ENCODE measurements around the gene CREB5.

CREB5 gene

GRCh38 chr7:28684650-28685241 is 272.4 kb downstream of the CREB5 start:
- H3K36me3 ChIP-seq = no peaks in the 10 kb centered on the region
- no peak for TF ChIP-seq CTCF (IDR thresholded peaks at IDR 0.05; ENCODE audit: low read depth, low read length)
- no peak overlapping the region for H3K27ac ChIP-seq
- H3K27me3 ChIP-seq (ENCODE audit: insufficient read depth, low read depth, severe bottlenecking) = peaks cover 75% of the 10 kb centered on the region
- H3K9me3 ChIP-seq (ENCODE audit: severe bottlenecking) = no peaks in the 10 kb centered on the region
- H3K4me3 ChIP-seq (ENCODE audit: low read depth, low read length) = no peak overlapping the region
- DNase-seq = no peak

- no peak for TF ChIP-seq CTCF (IDR thresholded peaks at IDR 0.05; ENCODE audit: low read depth, low read length)
- Histone ChIP-seq H3K27ac (no peak overlapping the region), H3K27me3 (ENCODE audit: insufficient read depth, low read depth, severe bottlenecking) (peaks cover 75% of the 10 kb centered on the region), H3K4me3 (ENCODE audit: low read depth, low read length) (no peak overlapping the region), H3K9me3 (ENCODE audit: severe bottlenecking) (no peaks in the 10 kb centered on the region), H3K36me3 (no peaks in the 10 kb centered on the region)
- no peak for DNase-seq
Observed at GRCh38 chr7:28685242-28685643, 272.9 kb downstream of the CREB5 start.

- H3K27ac ChIP-seq = no peak overlapping the region
- peaks cover 75% of the 10 kb centered on the region for H3K27me3 ChIP-seq (ENCODE audit: insufficient read depth, low read depth, severe bottlenecking)
- no peak for TF ChIP-seq CTCF (IDR thresholded peaks at IDR 0.05; ENCODE audit: low read depth, low read length)
- DNase-seq = no peak
- no peaks in the 10 kb centered on the region for H3K9me3 ChIP-seq (ENCODE audit: severe bottlenecking)
- H3K36me3 ChIP-seq = no peaks in the 10 kb centered on the region
- no peak overlapping the region for H3K4me3 ChIP-seq (ENCODE audit: low read depth, low read length)
Observed at GRCh38 chr7:28685644-28686417, 273.5 kb downstream of the CREB5 start.

DNA sequence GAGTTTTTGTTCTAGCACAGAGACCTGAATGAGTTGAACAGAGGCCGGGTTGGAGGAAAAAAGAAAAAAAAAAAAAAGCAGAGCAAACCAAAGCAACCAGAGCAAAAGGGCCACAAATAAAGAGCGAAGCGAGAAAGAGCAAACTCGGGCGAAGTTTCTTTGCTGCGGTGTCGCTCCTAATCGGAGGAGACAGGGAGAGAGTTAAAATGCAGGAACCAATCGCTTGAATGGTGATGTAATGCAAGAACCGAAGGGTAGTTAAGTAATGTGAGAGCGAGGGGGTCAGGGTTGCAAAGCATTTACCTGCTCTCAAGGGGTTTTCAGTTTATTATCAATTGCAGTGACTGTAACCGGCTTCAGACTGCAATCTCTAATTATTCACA is 274.1 kb downstream of the CREB5 start:
- H3K4me3 ChIP-seq (ENCODE audit: low read depth, low read length) = no peak overlapping the region
- TF ChIP-seq CTCF (IDR thresholded peaks at IDR 0.05; ENCODE audit: low read depth, low read length) = no peak
- DNase-seq = no peak

DNA sequence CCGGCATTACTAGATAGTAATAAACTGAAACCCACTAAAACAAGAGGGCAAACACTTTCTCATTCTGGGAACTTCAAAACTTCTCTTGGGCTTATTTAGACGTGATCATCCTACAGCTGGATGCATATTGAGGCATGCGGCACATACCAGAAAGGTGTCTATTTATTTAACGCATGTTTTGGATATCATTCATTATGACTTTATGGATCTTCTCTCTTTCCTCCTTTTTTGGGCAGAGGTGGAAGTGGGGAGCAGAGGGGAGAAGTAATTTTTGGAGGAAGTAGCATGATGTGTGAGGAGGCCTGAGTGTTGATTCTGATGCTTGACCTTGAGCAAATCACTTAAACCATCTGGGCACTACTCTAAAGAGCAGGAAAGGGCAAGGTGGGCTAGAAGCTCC is 275.2 kb downstream of the CREB5 start:
- Histone ChIP-seq H3K4me3 (ENCODE audit: low read depth, low read length) (no peak overlapping the region), H3K36me3 (no peaks in the 10 kb centered on the region), H3K27ac (no peak overlapping the region), H3K27me3 (ENCODE audit: insufficient read depth, low read depth, severe bottlenecking) (peaks cover 63% of the 10 kb centered on the region), H3K9me3 (ENCODE audit: severe bottlenecking) (no peaks in the 10 kb centered on the region)
- no peak for DNase-seq
- TF ChIP-seq CTCF (IDR thresholded peaks at IDR 0.05; ENCODE audit: low read depth, low read length) = no peak

More for the DNA sequence above, 274.1 kb downstream of the CREB5 start:
- H3K9me3 ChIP-seq (ENCODE audit: severe bottlenecking) = no peaks in the 10 kb centered on the region
- H3K36me3 ChIP-seq = no peaks in the 10 kb centered on the region
- H3K27ac ChIP-seq = no peak overlapping the region
- H3K27me3 ChIP-seq (ENCODE audit: insufficient read depth, low read depth, severe bottlenecking) = peaks cover 73% of the 10 kb centered on the region
